GM19463 (cell line): ENCODE results near the gene UNC5B.

Experiments
- ATAC-seq: cut with Tn5 transposase; IDR thresholded peaks from one replicate; pipeline ENCODE4 v1.9.1; 2021; ENCODE audit warnings: mild to moderate bottlenecking, moderate library complexity; ENCODE audit not compliant: unreplicated experiment

UNC5B gene

GRCh38 chr10:71253981-71254818 lies 41.8 kb downstream of the UNC5B start:
- ATAC-seq = no peak

GRCh38 chr10:71254834-71255549 lies 42.6 kb downstream of the UNC5B start:
- ATAC-seq = no peak

GRCh38 chr10:71255550-71255807 lies 43.1 kb downstream of the UNC5B start:
- no peak for ATAC-seq

GRCh38 chr10:71255808-71256660 lies 43.7 kb downstream of the UNC5B start:
- ATAC-seq = no peak

- ATAC-seq = no peak
Observed at GRCh38 chr10:71256661-71257318, 44.4 kb downstream of the UNC5B start.

GRCh38 chr10:71257319-71257997 lies 45.1 kb downstream of the UNC5B start:
- no peak for ATAC-seq

- ATAC-seq = no peak
Observed at GRCh38 chr10:71258046-71258445, 45.7 kb downstream of the UNC5B start.

GRCh38 chr10:71258446-71259145 lies 46.2 kb downstream of the UNC5B start:
- ATAC-seq = no peak

- no peak for ATAC-seq
Observed at GRCh38 chr10:71259282-71259681, 46.9 kb downstream of the UNC5B start.

GRCh38 chr10:71259815-71260501 lies 47.6 kb downstream of the UNC5B start:
- ATAC-seq = no peak

GRCh38 chr10:71260622-71261325 lies 48.4 kb downstream of the UNC5B start:
- ATAC-seq = no peak

GRCh38 chr10:71262027-71262426 lies 49.7 kb downstream of the UNC5B start:
- ATAC-seq = no peak

GRCh38 chr10:71262817-71263216 lies 50.4 kb downstream of the UNC5B start:
- no peak for ATAC-seq

- ATAC-seq = no peak
Observed at GRCh38 chr10:71263376-71263775, 51.0 kb downstream of the UNC5B start.

GRCh38 chr10:71264345-71265200 lies 52.2 kb downstream of the UNC5B start:
- ATAC-seq = no peak

GRCh38 chr10:71265201-71265575 lies 52.8 kb downstream of the UNC5B start:
- no peak for ATAC-seq

GRCh38 chr10:71265618-71266146 lies 53.3 kb downstream of the UNC5B start:
- ATAC-seq = no peak
